GM21786 (cell line): ENCODE measurements around the gene GOLIM4.
"Not testable (repeated sequence)": the region's sequence is repeated elsewhere in the genome, so short reads cannot be mapped to it uniquely, and the experiment has no call there.

Source experiments
- ATAC-seq: cut with Tn5 transposase; IDR thresholded peaks from one replicate; pipeline ENCODE4 v1.9.1; 2021; ENCODE audit not compliant: unreplicated experiment

The GOLIM4 gene

GRCh38 chr3:168080022-168080421 is 15.7 kb downstream of the GOLIM4 start:
- ATAC-seq = no peak

- ATAC-seq = no peak
Measured at GRCh38 chr3:168077091-168077490, 18.6 kb downstream of the GOLIM4 start.

GRCh38 chr3:168073842-168074605 is 21.7 kb downstream of the GOLIM4 start:
- ATAC-seq = no peak

- ATAC-seq = no peak
Measured at GRCh38 chr3:168072323-168072650, 23.4 kb downstream of the GOLIM4 start.

- ATAC-seq = no peak
Measured at GRCh38 chr3:168071591-168072322, 24.0 kb downstream of the GOLIM4 start.

GRCh38 chr3:168070919-168071318 is 24.8 kb downstream of the GOLIM4 start:
- ATAC-seq = no peak

- no peak for ATAC-seq
Measured at GRCh38 chr3:168068346-168068745, 27.4 kb downstream of the GOLIM4 start.

GRCh38 chr3:168066882-168067281 is 28.8 kb downstream of the GOLIM4 start:
- no peak for ATAC-seq

- ATAC-seq = no peak
Measured at GRCh38 chr3:168065569-168065968, 30.2 kb downstream of the GOLIM4 start.

GRCh38 chr3:168063122-168063521 is 32.6 kb downstream of the GOLIM4 start:
- no peak for ATAC-seq

GRCh38 chr3:168062679-168063078 is 33.0 kb downstream of the GOLIM4 start:
- no peak for ATAC-seq

GRCh38 chr3:168061332-168061996 is 34.3 kb downstream of the GOLIM4 start:
- ATAC-seq = peak; percentile 84

- ATAC-seq = no peak
Measured at GRCh38 chr3:168060317-168060716, 35.4 kb downstream of the GOLIM4 start.

GRCh38 chr3:168058481-168058880 is 37.2 kb downstream of the GOLIM4 start:
- ATAC-seq = no peak

- not testable (repeated sequence) for ATAC-seq
Measured at GRCh38 chr3:168056398-168057230, 39.1 kb downstream of the GOLIM4 start.

GRCh38 chr3:168054447-168054846 is 41.3 kb downstream of the GOLIM4 start:
- ATAC-seq = no peak

GRCh38 chr3:168053115-168053514 is 42.6 kb downstream of the GOLIM4 start:
- no peak for ATAC-seq

- ATAC-seq = no peak
Measured at GRCh38 chr3:168052515-168052914, 43.2 kb downstream of the GOLIM4 start.

GRCh38 chr3:168051531-168052471 is 43.9 kb downstream of the GOLIM4 start:
- peak; percentile 58 for ATAC-seq

GRCh38 chr3:168051070-168051469 is 44.7 kb downstream of the GOLIM4 start:
- ATAC-seq = no peak
